VCaP (cell line): Measurements from ENCODE around the gene NSL1.

ENCODE experiments used
- H3K27ac ChIP-seq: fragments of 450-650 bp; 2 replicates; pipeline ENCODE4 v1.5.1; 2017
- CTCF ChIP-seq: fragments of 450-650 bp; conservative IDR thresholded peaks from 2 replicates; pipeline ENCODE4 v1.5.1; 2017; ENCODE audit warnings: mild to moderate bottlenecking, moderate library complexity

The NSL1 gene

GRCh38 chr1:212691561-212692071, 100.0 kb downstream of the NSL1 start:
- H3K27ac ChIP-seq: no peak overlapping the region
- no peak for TF ChIP-seq CTCF

- TF ChIP-seq CTCF: no peak
- no peak overlapping the region for H3K27ac ChIP-seq
These were observed 100.7 kb downstream of the NSL1 start for GRCh38 chr1:212690816-212691403.

GRCh38 chr1:212689758-212690529, 101.6 kb downstream of the NSL1 start:
- no peak for TF ChIP-seq CTCF
- no peak overlapping the region for H3K27ac ChIP-seq

- H3K27ac ChIP-seq: no peak overlapping the region
- TF ChIP-seq CTCF: no peak
These were observed 102.3 kb downstream of the NSL1 start for GRCh38 chr1:212689196-212689725.

- no peak for TF ChIP-seq CTCF
- no peak overlapping the region for H3K27ac ChIP-seq
These were observed 103.1 kb downstream of the NSL1 start for GRCh38 chr1:212688341-212689047.

GRCh38 chr1:212687811-212688210, 103.8 kb downstream of the NSL1 start:
- no peak overlapping the region for H3K27ac ChIP-seq
- TF ChIP-seq CTCF: no peak

- H3K27ac ChIP-seq: no peak overlapping the region
- TF ChIP-seq CTCF: no peak
These were observed 105.0 kb downstream of the NSL1 start for GRCh38 chr1:212686591-212686990.
